GM20431 (cell line): ENCODE data around the gene BAZ1B.
"Not testable (repeated sequence)": the region's sequence is repeated elsewhere in the genome, so short reads cannot be mapped to it uniquely, and the experiment has no call there.

Experiments used
- in situ Hi-C: fragments of 300-500 bp; cut with MseI, MboI; formaldehyde crosslinking; loops from one replicate; pipeline ENCODE4 v1.15.0; 2020; ENCODE audit warnings: low sequenced_read_pairs; ENCODE audit not compliant: unreplicated experiment

The BAZ1B gene

DNA sequence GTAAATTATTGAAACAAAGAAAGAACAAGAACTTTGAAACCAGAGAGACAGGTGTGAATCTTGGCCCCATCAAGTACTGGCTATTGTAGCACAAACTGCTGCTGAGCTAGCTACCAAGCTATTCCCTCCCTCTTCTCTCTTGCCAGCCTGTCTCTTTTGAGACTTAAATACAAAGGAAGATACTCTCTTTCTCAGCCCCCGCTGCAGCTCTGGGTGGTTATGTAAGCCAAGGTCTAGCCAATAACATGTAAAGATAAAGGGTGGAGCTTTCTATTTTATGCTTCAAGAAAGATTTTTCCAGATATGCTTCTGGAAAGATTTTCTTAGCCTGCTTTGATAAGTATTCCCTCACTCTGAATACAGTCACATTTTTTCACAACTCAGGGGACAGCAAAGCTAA, 17.2 kb downstream of the BAZ1B start:
- in situ Hi-C loops, result no loop called here

GRCh38 chr7:73504017-73504416, 18.1 kb downstream of the BAZ1B start:
- in situ Hi-C loops, result no loop called here

GRCh38 chr7:73503229-73503628, 18.9 kb downstream of the BAZ1B start:
- in situ Hi-C loops, result no loop called here

GRCh38 chr7:73496626-73497025, 25.5 kb downstream of the BAZ1B start:
- in situ Hi-C loops, result no loop called here

GRCh38 chr7:73495507-73495906, 26.6 kb downstream of the BAZ1B start:
- in situ Hi-C loops, result not testable (repeated sequence)

DNA sequence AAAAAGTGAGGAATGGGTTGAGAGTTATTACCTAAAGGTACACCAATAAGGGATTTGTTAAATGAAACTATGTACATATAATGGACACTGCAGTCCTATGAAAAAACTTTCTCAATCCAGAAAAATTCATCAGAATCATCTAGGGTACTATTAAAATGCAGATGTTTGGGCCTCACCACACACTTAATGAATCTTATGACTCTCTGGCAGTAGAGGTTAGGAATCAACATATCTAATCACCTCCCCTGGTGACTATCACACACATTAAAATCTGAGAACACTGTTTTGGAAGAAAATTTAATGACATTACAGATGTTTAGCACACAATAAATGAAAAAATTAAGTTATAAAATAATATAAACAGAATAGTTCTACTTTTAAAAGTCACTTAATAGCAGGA, 32.1 kb downstream of the BAZ1B start:
- in situ Hi-C loops, result no loop called here

- in situ Hi-C loops, result no loop called here
These were observed 34.6 kb downstream of the BAZ1B start for GRCh38 chr7:73487486-73487885.

- in situ Hi-C loops, result no loop called here
These were observed 38.9 kb downstream of the BAZ1B start for GRCh38 chr7:73483171-73483570.

GRCh38 chr7:73482746-73483145, 39.3 kb downstream of the BAZ1B start:
- in situ Hi-C loops, result no loop called here

DNA sequence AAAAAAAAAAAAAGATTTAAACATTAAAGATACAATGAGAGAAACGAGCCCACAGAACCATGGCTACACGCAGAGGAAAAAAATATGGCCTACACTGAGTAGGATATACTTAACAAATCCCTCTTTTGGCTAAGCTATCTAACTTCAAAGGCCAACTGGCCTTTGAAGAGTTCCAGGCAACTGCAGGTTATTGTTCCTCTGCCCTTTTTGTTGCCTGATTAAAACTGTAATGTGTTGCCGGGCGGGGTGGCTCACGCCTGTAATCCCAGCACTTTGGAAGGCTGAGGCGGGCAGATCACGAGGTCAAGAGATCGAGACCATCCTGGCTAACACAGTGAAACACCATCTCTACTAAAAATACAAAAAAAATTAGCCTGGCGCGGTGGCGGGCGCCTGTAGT, 40.6 kb downstream of the BAZ1B start:
- in situ Hi-C loops, result not testable (repeated sequence)

GRCh38 chr7:73478549-73478948, 43.5 kb downstream of the BAZ1B start:
- in situ Hi-C loops, result no loop called here

- in situ Hi-C loops, result no loop called here
These were observed 44.7 kb downstream of the BAZ1B start for GRCh38 chr7:73477376-73477775.

GRCh38 chr7:73470208-73470607, 51.9 kb downstream of the BAZ1B start:
- in situ Hi-C loops, result no loop called here

GRCh38 chr7:73467046-73467445, 55.0 kb downstream of the BAZ1B start:
- in situ Hi-C loops, result not testable (repeated sequence)

- in situ Hi-C loops, result no loop called here
These were observed 56.0 kb downstream of the BAZ1B start for GRCh38 chr7:73466112-73466511.

DNA sequence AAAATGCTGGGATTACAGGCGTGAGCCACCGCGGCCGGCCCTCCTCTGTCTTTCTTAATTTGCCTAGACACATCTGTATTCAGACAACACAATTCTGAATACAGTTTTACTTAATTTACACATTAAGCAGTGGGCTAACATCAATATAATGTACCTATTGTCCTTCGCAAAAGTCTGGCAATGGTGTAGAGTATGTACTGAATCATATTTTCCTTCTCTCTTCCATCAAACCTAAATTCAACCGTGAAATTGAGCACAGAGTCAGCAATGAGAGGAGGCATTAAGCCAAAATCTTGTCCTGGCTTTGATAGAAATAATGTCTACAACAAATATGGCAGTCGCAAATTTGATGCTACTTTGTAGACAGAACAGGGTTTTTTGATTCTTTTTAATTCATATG, 58.1 kb downstream of the BAZ1B start:
- in situ Hi-C loops, result no loop called here

- in situ Hi-C loops, result no loop called here
These were observed 58.8 kb downstream of the BAZ1B start for GRCh38 chr7:73463260-73463659.

DNA sequence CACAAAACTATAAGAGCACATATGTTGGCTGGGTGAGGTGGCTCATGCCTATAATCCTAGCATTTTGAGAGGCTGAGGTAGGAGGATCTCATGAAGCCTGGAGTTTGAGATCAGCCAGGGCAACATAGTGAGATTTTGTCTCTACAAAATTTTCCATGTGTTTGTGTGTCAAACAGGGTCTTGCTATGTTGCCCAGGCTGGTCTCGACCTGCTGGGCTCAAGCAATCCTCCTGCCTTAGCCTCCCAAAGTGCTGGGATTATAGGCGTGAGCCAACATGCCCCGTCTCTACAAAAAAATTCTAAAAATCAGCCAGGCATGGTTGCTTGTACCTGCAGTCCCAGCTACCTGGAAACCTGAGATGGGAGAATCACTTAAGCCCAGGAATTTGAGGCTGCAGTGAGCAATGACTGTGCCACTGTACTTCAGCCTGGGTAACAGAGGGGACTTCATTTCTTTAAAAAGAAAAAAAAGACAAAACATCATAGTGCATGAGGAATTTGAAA, 60.3 kb downstream of the BAZ1B start:
- in situ Hi-C loops, result no loop called here

- in situ Hi-C loops, result no loop called here
These were observed 67.7 kb downstream of the BAZ1B start for GRCh38 chr7:73454424-73454823.

- in situ Hi-C loops, result no loop called here
These were observed 69.0 kb downstream of the BAZ1B start for GRCh38 chr7:73452999-73453635.

DNA sequence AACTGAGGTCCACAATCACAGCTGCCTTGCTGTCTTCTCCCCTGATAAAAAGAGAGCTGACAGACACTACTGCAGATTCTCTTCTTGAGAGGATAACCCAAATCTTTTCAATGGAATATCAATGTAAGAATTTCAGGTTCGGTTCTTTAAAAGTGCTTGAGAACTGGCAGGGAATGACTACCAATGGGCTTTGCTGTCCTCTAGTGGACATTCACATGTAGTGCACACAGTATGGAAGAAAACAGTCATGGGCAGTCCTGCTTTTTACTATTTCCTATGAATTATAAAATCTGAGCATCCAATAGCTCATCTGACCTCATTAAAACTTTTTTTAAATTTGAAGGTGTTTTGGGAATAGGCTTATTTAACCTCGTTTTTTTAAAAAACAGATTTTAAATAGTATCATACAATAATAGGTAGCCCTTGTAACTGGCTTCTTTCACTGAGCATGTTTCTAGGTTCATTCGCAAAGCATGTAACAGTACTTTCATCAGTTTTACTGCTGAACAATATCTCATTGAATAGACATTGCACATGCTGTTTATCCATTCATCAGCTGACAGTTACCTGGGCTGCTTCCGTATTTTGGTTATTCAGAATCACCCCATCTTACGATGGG, 70.2 kb downstream of the BAZ1B start:
- in situ Hi-C loops, result no loop called here

DNA sequence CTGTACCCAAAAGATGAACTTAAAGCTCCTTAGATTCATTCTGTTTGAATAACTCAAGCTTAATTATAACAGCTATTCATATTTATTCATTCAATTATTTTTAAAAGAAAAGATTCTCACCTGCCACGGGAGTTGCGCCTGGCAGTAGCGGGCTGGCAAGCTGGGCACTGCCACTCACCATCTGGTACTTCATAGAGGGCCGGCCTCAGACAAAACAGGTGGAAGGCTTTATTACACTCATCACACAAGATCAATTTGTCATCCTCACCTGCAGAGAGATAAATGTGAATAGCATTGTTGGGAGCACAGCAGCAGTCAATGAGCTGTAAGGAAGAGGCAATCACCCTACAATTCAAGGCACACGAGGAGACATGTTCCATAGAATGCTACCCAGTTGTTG, 72.7 kb downstream of the BAZ1B start:
- in situ Hi-C loops, result loop anchor here (10.0 kb wide), 1 partner anchor 115 kb away; no protein-coding TSS in a partner anchor
